HepG2 (cell line): ENCODE data around the gene HSP90AB1. TPM values are rescaled to one million over a fixed set of nuclear protein-coding genes. Genes with fewer than 3 reads are reported as not detected.

Source experiments
- ADNP ChIP-seq: sonication (generic); formaldehyde crosslinking; IDR thresholded peaks from 2 replicates; pipeline ENCODE4 v1.4.0; 2020; ENCODE audit warnings: missing genetic modification reagents
- HCFC1 ChIP-seq: fragments of 150-350 bp; IDR thresholded peaks from 2 replicates; pipeline ENCODE4 v1.6.1; 2014; ENCODE audit warnings: low read depth, low read length
- HNRNPUL1 ChIP-seq: fragments of 200-400 bp; formaldehyde crosslinking; IDR thresholded peaks from 2 replicates; pipeline ENCODE4 v1.6.1; 2017; ENCODE audit warnings: low read depth, mild to moderate bottlenecking, low read length, moderate library complexity
- JUNB ChIP-seq: sonication (generic); formaldehyde crosslinking; IDR thresholded peaks from 2 replicates; pipeline ENCODE4 v1.8.0; 2022; ENCODE audit warnings: missing genetic modification reagents, mild to moderate bottlenecking, borderline replicate concordance
- KMT2B ChIP-seq: IDR thresholded peaks from 2 replicates; pipeline ENCODE4 v1.6.1; 2016; ENCODE audit warnings: missing genetic modification reagents, missing compliant biosample characterization
- MAZ ChIP-seq, 2 experiments: sonication (generic) in 1 of 2; formaldehyde crosslinking in 1 of 2; IDR thresholded peaks; 2 replicates each; pipeline versions ENCODE4 v1.5.0 to v1.6.1; 2012 to 2020; ENCODE audit warnings: low read depth in 2 of 2, mild to moderate bottlenecking in 2 of 2, borderline replicate concordance in 1 of 2, improper control_type of control experiment in 1 of 2, low read length in 1 of 2, missing genetic modification reagents in 1 of 2, moderate library complexity in 1 of 2
- NR2F2 ChIP-seq: IDR thresholded peaks from 2 replicates; pipeline ENCODE4 v1.6.1; 2012; ENCODE audit warnings: low read depth, inconsistent platforms, borderline replicate concordance
- NR2F6 ChIP-seq, 2 experiments: IDR thresholded peaks; 2 replicates each; pipeline ENCODE4 v1.6.1; 2016; ENCODE audit warnings: antibody characterized with exemption in 1 of 2, mild to moderate bottlenecking in 1 of 2
- POLR2G ChIP-seq: fragments of 200-400 bp; formaldehyde crosslinking; IDR thresholded peaks from 2 replicates; pipeline ENCODE4 v1.6.1; 2018; ENCODE audit warnings: mild to moderate bottlenecking, low read depth, low read length, moderate library complexity
- RFXANK ChIP-seq: IDR thresholded peaks from 2 replicates; pipeline ENCODE4 v1.6.1; 2016
- SATB2 ChIP-seq: sonication (generic); formaldehyde crosslinking; IDR thresholded peaks from 2 replicates; pipeline ENCODE4 v1.5.0; 2020; ENCODE audit warnings: missing genetic modification reagents
- SIX1 ChIP-seq: sonication (generic); formaldehyde crosslinking; IDR thresholded peaks from 2 replicates; pipeline ENCODE4 v1.4.0; 2020; ENCODE audit warnings: missing genetic modification reagents, borderline replicate concordance
- ZNF225 ChIP-seq: sonication (generic); formaldehyde crosslinking; IDR thresholded peaks from 2 replicates; pipeline ENCODE4 v1.4.0; 2020; ENCODE audit warnings: mild to moderate bottlenecking, missing genetic modification reagents
- ZNF430 ChIP-seq: sonication (generic); formaldehyde crosslinking; IDR thresholded peaks from 2 replicates; pipeline ENCODE4 v1.9.0; 2021; ENCODE audit warnings: mild to moderate bottlenecking, missing genetic modification reagents
- ZNF441 ChIP-seq: sonication (generic); formaldehyde crosslinking; IDR thresholded peaks from 2 replicates; pipeline ENCODE4 v1.7.0; 2021; ENCODE audit warnings: missing genetic modification reagents, borderline replicate concordance
- ZNF484 ChIP-seq: sonication (generic); formaldehyde crosslinking; IDR thresholded peaks from 2 replicates; pipeline ENCODE4 v1.5.1; 2020; ENCODE audit warnings: mild to moderate bottlenecking, low read depth, missing genetic modification reagents, borderline replicate concordance
- polyA plus RNA-seq, 8 experiments: library from polyadenylated mRNA; depleted of rRNA in 3 of 8; stranded (reverse) in 7 of 8; unstranded in 1 of 8; fragments of >200 nt; fragmentation: Illumina TruSeq in 4 of 8; extraction: Trizol in 4 of 8; gene quantifications; 2 replicates each; pipeline versions ENCODE4 v1.2.1 to v1.2.3, GENCODE V29; 2011 to 2016; ENCODE audit warnings: low read depth in 4 of 8, missing spikeins in 1 of 8, mixed read lengths in 1 of 8; ENCODE audit not compliant: insufficient read depth in 1 of 8
- total RNA-seq, 5 experiments: library from RNA; depleted of rRNA; stranded (reverse); fragments of >200 nt; fragmentation: Illumina TruSeq; extraction: Trizol; gene quantifications; 2 replicates each; pipeline ENCODE4 v1.2.3, GENCODE V29; 2016; ENCODE audit warnings: low read depth in 1 of 5
- TF ChIP-seq, protein P1 (sequence below): sonication (generic); formaldehyde crosslinking; IDR thresholded peaks from 2 replicates; pipeline ENCODE4 v1.4.0; 2020; ENCODE audit warnings: mild to moderate bottlenecking, missing genetic modification reagents
- TF ChIP-seq, protein P2 (sequence below): IDR thresholded peaks from 2 replicates; pipeline ENCODE4 v1.6.1; 2016; ENCODE audit warnings: low read depth, borderline replicate concordance
- TF ChIP-seq, protein P3 (sequence below): sonication (generic); formaldehyde crosslinking; IDR thresholded peaks from 2 replicates; pipeline ENCODE4 v1.4.0; 2020; ENCODE audit warnings: missing genetic modification reagents; ENCODE audit errors: not compliant biosample characterization
- TF ChIP-seq, protein P4 (sequence below): IDR thresholded peaks from 2 replicates; pipeline ENCODE4 v1.6.1; 2012; ENCODE audit warnings: inconsistent platforms

The HSP90AB1 gene
- total and polyA plus RNA-seq, 2 of the 13 experiments (the other 11 are each of a cell fraction or from before 2014, with no cell fraction given) = 1,325 to 1,472 TPM

DNA sequence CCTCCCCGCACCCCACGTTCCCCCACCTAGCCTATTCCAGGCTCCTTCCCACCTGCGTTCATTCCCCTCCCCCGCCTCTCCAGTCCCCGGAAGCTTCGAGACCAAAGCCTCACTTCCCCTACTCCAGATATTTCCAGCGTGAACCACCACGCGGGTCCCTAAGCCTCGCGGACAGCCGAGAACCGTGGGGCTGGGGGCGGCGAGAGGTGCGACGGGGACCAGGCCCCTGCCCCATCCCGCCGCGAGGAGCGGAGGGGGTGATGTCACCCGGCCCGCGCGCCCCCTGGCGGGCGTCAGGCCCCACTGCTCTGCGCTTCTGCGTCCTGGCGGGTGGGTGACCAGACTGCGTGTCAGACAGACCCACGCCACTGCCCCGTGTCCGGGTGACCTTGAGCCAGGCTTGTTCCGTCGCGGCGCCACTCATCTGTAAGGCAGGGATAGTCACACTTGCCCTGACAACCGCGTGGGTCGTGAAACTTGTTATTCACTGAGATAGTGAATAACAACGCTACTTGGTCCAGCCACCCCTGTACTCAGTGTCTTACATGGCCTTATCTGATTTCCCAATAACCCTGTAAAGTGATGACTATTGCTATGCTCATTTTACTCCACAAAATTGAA is 9.0 kb upstream of the HSP90AB1 start (continued):
- TF ChIP-seq POLR2G (peak; percentile 80), HCFC1 (peak; percentile 28; the same call in 1 of the 2 replicates), RFXANK (CRISPR knock-in tag) (0 out of 2 replicates have a peak, but pooled peaks have one; percentile 68), KMT2B (peak; percentile 59), ADNP (CRISPR knock-in tag) (no peak), ZNF430 (CRISPR knock-in tag) (0 out of 2 replicates have a peak, but pooled peaks have one; percentile 17), JUNB (CRISPR knock-in tag) (no peak; the same call in 1 of the 2 replicates), NR2F6 (IDR thresholded peaks at IDR 0.05) (no peak), NR2F6 (CRISPR knock-in tag; IDR thresholded peaks at IDR 0.05) (peak; percentile 25; the same call in 1 of the 2 replicates), ZNF484 (CRISPR knock-in tag) (no peak), SIX1 (CRISPR knock-in tag) (peak; percentile 52), HNRNPUL1 (no peak), NR2F2 (peak; percentile 16; the same call in 1 of the 2 replicates), ZNF225 (peak; percentile 95; the same call in 1 of the 2 replicates), SATB2 (CRISPR knock-in tag) (no peak), MAZ (IDR thresholded peaks at IDR 0.05; ENCODE audit: borderline replicate concordance, low read depth, low read length) (peak; percentile 83; the same call in 1 of the 2 replicates), MAZ (CRISPR knock-in tag; IDR thresholded peaks at IDR 0.05; ENCODE audit: low read depth) (peak; percentile 99), ZNF441 (CRISPR knock-in tag) (peak; percentile 70)
- TF ChIP-seq, protein P1, sequence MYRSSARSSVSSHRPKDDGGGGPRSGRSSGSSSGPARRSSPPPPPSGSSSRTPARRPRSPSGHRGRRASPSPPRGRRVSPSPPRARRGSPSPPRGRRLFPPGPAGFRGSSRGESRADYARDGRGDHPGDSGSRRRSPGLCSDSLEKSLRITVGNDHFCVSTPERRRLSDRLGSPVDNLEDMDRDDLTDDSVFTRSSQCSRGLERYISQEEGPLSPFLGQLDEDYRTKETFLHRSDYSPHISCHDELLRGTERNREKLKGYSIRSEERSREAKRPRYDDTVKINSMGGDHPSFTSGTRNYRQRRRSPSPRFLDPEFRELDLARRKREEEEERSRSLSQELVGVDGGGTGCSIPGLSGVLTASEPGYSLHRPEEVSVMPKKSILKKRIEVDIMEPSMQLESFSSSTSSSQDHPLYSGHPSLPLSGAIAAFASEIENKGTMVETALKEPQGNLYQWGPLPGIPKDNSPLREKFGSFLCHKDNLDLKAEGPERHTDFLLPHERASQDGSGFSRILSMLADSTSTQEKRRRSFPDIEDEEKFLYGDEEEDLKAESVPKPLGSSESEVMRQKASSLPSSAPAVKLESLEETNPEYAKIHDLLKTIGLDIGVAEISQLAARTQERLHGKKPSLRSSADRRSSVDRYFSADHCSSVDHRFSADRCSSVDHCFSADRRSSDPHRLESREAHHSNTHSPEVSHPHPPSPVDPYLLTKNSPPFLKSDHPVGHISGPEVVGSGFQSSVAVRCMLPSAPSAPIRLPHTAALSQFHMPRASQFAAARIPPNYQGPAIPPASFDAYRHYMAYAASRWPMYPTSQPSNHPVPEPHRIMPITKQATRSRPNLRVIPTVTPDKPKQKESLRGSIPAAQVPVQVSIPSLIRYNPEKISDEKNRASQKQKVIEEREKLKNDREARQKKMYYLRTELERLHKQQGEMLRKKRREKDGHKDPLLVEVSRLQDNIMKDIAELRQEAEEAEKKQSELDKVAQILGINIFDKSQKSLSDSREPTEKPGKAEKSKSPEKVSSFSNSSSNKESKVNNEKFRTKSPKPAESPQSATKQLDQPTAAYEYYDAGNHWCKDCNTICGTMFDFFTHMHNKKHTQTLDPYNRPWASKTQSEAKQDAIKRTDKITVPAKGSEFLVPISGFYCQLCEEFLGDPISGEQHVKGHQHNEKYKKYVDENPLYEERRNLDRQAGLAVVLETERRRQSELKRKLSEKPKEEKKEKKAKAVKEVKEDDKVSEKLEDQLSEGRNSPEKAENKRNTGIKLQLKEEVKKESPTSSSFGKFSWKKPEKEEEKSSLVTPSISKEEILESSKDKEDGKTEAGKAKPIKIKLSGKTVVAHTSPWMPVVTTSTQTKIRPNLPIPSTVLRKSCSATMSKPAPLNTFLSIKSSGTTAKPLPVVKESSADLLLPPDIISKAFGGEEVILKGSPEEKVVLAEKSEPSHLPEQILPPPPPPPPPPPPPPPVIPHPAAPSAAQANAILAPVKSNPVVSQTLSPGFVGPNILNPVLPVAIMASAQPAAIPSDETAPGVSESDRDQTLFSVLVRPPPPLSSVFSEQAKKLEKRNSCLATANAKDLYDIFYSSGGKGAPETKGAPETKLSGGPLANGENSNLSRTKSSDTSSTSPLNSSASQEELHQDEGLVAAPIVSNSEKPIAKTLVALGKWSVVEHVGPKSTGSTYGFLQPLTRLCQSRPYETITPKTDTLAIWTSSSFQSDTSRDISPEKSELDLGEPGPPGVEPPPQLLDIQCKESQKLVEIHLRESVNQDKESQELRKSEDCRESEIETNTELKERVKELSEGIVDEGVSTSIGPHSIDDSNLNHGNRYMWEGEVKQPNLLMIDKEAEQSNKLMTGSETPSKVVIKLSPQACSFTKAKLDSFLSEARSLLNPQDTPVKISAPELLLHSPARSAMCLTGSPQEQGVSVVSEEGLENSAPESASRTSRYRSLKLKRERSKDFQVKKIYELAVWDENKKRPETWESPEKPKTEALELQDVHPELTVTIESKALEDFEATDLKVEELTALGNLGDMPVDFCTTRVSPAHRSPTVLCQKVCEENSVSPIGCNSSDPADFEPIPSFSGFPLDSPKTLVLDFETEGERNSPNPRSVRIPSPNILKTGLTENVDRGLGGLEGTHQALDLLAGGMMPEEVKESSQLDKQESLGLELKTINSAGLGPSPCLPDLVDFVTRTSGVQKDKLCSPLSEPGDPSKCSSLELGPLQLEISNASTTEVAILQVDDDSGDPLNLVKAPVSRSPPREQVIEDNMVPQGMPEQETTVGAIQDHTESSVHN (CRISPR knock-in tag) = peak; percentile 84; the same call in 1 of the 2 replicates
- TF ChIP-seq, protein P2, sequence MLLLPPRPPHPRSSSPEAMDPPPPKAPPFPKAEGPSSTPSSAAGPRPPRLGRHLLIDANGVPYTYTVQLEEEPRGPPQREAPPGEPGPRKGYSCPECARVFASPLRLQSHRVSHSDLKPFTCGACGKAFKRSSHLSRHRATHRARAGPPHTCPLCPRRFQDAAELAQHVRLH = peak; percentile 78
- TF ChIP-seq, protein P3, sequence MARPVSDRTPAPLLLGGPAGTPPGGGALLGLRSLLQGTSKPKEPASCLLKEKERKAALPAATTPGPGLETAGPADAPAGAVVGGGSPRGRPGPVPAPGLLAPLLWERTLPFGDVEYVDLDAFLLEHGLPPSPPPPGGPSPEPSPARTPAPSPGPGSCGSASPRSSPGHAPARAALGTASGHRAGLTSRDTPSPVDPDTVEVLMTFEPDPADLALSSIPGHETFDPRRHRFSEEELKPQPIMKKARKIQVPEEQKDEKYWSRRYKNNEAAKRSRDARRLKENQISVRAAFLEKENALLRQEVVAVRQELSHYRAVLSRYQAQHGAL (CRISPR knock-in tag) = peak; percentile 28
- TF ChIP-seq, protein P4, sequence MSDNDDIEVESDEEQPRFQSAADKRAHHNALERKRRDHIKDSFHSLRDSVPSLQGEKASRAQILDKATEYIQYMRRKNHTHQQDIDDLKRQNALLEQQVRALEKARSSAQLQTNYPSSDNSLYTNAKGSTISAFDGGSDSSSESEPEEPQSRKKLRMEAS = no peak; the same call in none of the 2 replicates
